OCI-LY7 (cell line): Measurements from ENCODE around the gene XCL1. TPM values are rescaled to one million over a fixed set of nuclear protein-coding genes. Genes with fewer than 3 reads are reported as not detected.
"Not testable (repeated sequence)": the region's sequence is repeated elsewhere in the genome, so short reads cannot be mapped to it uniquely, and the experiment has no call there.

Experiments
- BruUV-seq: library from RNA; stranded (reverse); fragments of 400-500 nt; replicated peaks from 2 replicates; lab custom pipeline; 2021; lab: Mats Ljungman, UMichigan
- CTCF ChIA-PET: fragments of 300-600 bp; sonication (Branson Sonifier 250); formaldehyde crosslinking; loops from one replicate; lab custom pipeline; 2022; ENCODE audit warnings: antibody characterized with exemption; ENCODE audit not compliant: unreplicated experiment; lab: Charles Lee
- POLR2A ChIA-PET: fragments of 300-600 bp; sonication (Branson Sonifier 250); formaldehyde crosslinking; loops from one replicate; lab custom pipeline; 2022; ENCODE audit warnings: antibody characterized with exemption; lab: Charles Lee
- DNase-seq: peaks from one replicate; pipeline ENCODE4 v3.0.0-alpha.2; 2015; ENCODE audit warnings: low spot score
- H2AFZ ChIP-seq: fragments of 200-600 bp; sonication (generic), shearing (Covaris generic); 2 replicates; pipeline ENCODE4 v1.6.1; 2014; ENCODE audit warnings: mild to moderate bottlenecking, antibody characterized with exemption, low read length, moderate library complexity
- H3K27ac ChIP-seq: fragments of 200-600 bp; sonication (generic); 2 replicates; pipeline ENCODE4 v1.5.1; 2014; ENCODE audit warnings: mixed run types, low read depth, mild to moderate bottlenecking, moderate library complexity, low read length, inconsistent platforms; ENCODE audit not compliant: poor library complexity, severe bottlenecking
- H3K36me3 ChIP-seq: fragments of 200-600 bp; sonication (generic); 2 replicates; pipeline ENCODE4 v1.6.1; 2014; ENCODE audit warnings: mild to moderate bottlenecking, antibody characterized with exemption, low read length, moderate library complexity, mixed read lengths; ENCODE audit not compliant: insufficient read depth
- H3K4me1 ChIP-seq: fragments of 200-600 bp; sonication (generic); 2 replicates; pipeline ENCODE4 v1.5.1; 2014; ENCODE audit warnings: mild to moderate bottlenecking, low read length; ENCODE audit not compliant: insufficient read depth, poor library complexity, severe bottlenecking
- H3K4me2 ChIP-seq: fragments of 200-600 bp; sonication (generic); 2 replicates; pipeline ENCODE4 v1.6.1; 2014; ENCODE audit warnings: mild to moderate bottlenecking, low read length
- H3K4me3 ChIP-seq: fragments of 200-600 bp; sonication (generic); 2 replicates; pipeline ENCODE4 v1.5.1; 2014; ENCODE audit warnings: mild to moderate bottlenecking, low read depth, low read length; ENCODE audit not compliant: poor library complexity, severe bottlenecking
- H3K79me2 ChIP-seq: fragments of 200-600 bp; sonication (generic); 2 replicates; pipeline ENCODE4 v1.6.1; 2016; ENCODE audit warnings: low read depth, mild to moderate bottlenecking, low read length, moderate library complexity, mixed read lengths; ENCODE audit not compliant: insufficient read depth
- H3K9me2 ChIP-seq: fragments of 200-600 bp; sonication (generic); 2 replicates; pipeline ENCODE4 v1.6.1; 2016; ENCODE audit warnings: mild to moderate bottlenecking, low read length, mixed read lengths; ENCODE audit not compliant: insufficient read depth
- H3K9me3 ChIP-seq: fragments of 200-600 bp; sonication (generic); 2 replicates; pipeline ENCODE4 v1.6.1; 2014; ENCODE audit warnings: mild to moderate bottlenecking, mixed run types, low read length, mixed read lengths
- H4K20me1 ChIP-seq: fragments of 200-600 bp; sonication (generic); 2 replicates; pipeline ENCODE4 v1.6.1; 2014; ENCODE audit warnings: mild to moderate bottlenecking, antibody characterized with exemption, low read length, moderate library complexity, mixed read lengths; ENCODE audit not compliant: insufficient read depth
- CTCF ChIP-seq: fragments of 200-600 bp; sonication (generic); conservative IDR thresholded peaks from 2 replicates; pipeline ENCODE4 v1.5.1; 2014; ENCODE audit warnings: mild to moderate bottlenecking, antibody characterized with exemption, low read length, moderate library complexity, mixed read lengths
- EZH2phosphoT487 ChIP-seq: fragments of 200-600 bp; sonication (generic); IDR thresholded peaks from 2 replicates; pipeline ENCODE4 v1.6.1; 2018; ENCODE audit warnings: low read depth, borderline replicate concordance, mild to moderate bottlenecking, mixed run types, antibody characterized with exemption, low read length, moderate library complexity, mixed read lengths
- intact Hi-C: fragments of 100-400 bp; cut with micrococcal nuclease; formaldehyde crosslinking; loops from one replicate; pipeline ENCODE4 v1.10.0; 2022; ENCODE audit not compliant: unreplicated experiment
- total RNA-seq, 2 experiments: library from RNA; depleted of rRNA in 1 of 2; stranded (reverse); fragments of >200 nt in 1 of 2; shearing (Covaris generic) in 1 of 2; gene quantifications; 2 replicates each; pipeline ENCODE4 v1.2.3, GENCODE V29; 2014 to 2022

XCL1 gene
- total RNA-seq, 2 experiments from 2014 or later: not detected

GRCh38 chr1:168535536-168535935 lies 40.9 kb upstream of the XCL1 start:
- POLR2A ChIA-PET: interaction anchor here (0.5 to 0.6 kb wide), 2 partner anchors 67 to 190 kb away, joined by 3 read pairs; no protein-coding TSS in a partner anchor

DNA sequence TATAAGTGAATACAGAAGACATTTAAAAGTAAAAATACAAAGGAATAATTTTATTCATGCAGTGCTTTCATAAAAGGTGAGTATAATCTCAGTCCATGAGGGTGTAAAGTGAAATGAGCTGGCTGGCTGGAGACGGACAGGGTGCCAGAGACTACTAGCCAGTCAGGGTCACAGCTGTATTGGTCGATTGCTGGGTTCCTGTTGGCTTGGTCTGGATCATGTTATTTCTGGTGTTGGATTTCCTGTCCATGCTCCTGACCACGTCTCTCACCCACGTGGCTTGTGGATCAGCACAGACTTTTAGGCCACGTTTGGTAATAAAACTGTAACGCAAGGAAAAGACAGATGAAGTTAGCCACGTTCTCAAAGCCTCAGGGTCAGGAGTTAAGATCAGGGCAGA lies 35.6 kb upstream of the XCL1 start:
- H3K79me2 ChIP-seq, intact Hi-C loops, H2AFZ ChIP-seq, H3K9me3 ChIP-seq, H3K9me2 ChIP-seq, H3K4me2 ChIP-seq, H3K4me3 ChIP-seq, H3K36me3 ChIP-seq, H3K4me1 ChIP-seq, CTCF ChIA-PET, H4K20me1 ChIP-seq, BruUV-seq, POLR2A ChIA-PET, H3K27ac ChIP-seq, DNase-seq: not testable (repeated sequence)

More at GRCh38 chr1:168535536-168535935, 40.9 kb upstream of the XCL1 start:
- H3K9me3 ChIP-seq: no peaks in the 10 kb centered on the region
- DNase-seq: no peak
- no peak overlapping the region for H3K27ac ChIP-seq
- no peak overlapping the region for H3K4me3 ChIP-seq
- intact Hi-C loops: no loop called here
- no peaks in the 10 kb centered on the region for H3K79me2 ChIP-seq
- no peaks in the 10 kb centered on the region for H3K9me2 ChIP-seq
- no peak overlapping the region for H3K4me2 ChIP-seq
- CTCF ChIA-PET: no interaction called here
- H3K36me3 ChIP-seq: no peaks in the 10 kb centered on the region
- TF ChIP-seq CTCF: no peak
- no peak for TF ChIP-seq EZH2phosphoT487
- no peaks in the 10 kb centered on the region for H3K4me1 ChIP-seq
- no TSS peak for BruUV-seq
- H4K20me1 ChIP-seq: no peaks in the 10 kb centered on the region
- no peak overlapping the region for H2AFZ ChIP-seq

GRCh38 chr1:168542978-168543377 lies 33.4 kb upstream of the XCL1 start:
- H2AFZ ChIP-seq, H3K9me2 ChIP-seq, DNase-seq, CTCF ChIA-PET, H3K27ac ChIP-seq, BruUV-seq, H3K4me3 ChIP-seq, H3K4me2 ChIP-seq, H4K20me1 ChIP-seq, H3K9me3 ChIP-seq, H3K36me3 ChIP-seq, H3K4me1 ChIP-seq, intact Hi-C loops, H3K79me2 ChIP-seq: not testable (repeated sequence)
- POLR2A ChIA-PET: interaction anchor here (0.6 to 0.7 kb wide), 2 partner anchors 12 to 299 kb away, joined by 3 read pairs; no protein-coding TSS in a partner anchor

DNA sequence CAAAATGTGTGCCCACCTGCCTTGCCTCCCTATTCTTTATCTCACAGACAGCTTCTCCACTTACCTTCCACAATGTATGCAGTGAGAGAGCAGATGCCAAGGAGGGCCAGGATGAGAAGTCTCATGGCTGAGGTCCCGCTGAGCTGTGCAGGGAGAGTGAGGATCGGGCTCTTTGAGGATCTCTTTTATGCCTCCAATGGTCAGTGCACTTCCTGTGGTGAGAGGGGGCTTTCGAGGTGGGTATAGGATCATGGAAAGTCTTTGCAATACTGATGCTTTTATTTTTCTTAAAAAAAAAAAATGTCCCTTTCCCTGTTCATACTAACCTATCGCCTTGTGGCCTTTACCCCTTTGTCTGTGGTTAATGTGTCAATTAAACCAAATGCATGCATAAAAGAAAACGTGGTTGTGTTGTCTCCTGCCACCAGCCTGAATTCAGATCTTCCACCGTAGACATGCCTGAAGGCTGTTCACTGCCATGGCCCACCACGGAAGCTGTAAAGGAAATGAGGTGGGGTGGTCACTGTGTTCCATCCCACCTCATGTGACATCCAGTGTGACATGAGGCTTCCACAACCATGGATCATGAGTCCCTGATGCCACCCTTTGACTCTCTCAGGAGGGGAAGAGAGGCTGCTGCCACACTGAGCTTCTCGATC lies 32.4 kb upstream of the XCL1 start, which contains the start of gene XCL2:
TSS of gene XCL2 (minus strand) at position 158 of the 659 bp plus-strand sequence. CDS start at position 125, 33 bp downstream.
- intact Hi-C loops, H3K4me2 ChIP-seq, CTCF ChIA-PET, H2AFZ ChIP-seq, H3K9me3 ChIP-seq, H3K79me2 ChIP-seq, H4K20me1 ChIP-seq, H3K9me2 ChIP-seq, H3K4me3 ChIP-seq, POLR2A ChIA-PET, H3K36me3 ChIP-seq, H3K27ac ChIP-seq, BruUV-seq, H3K4me1 ChIP-seq, DNase-seq: not testable (repeated sequence)
